RCC 7860 (cell line): ENCODE results near the gene IGFBP3.

Source experiments
- DNase-seq: peaks from one replicate; pipeline ENCODE4 v3.0.0-alpha.2; 2015; ENCODE audit warnings: low spot score
- FAIRE-seq: peaks from 2 replicates; lab custom pipeline; 2012; peaks lifted over from hg19 to GRCh38; lab: Jason Lieb, UNC

Gene IGFBP3

DNA sequence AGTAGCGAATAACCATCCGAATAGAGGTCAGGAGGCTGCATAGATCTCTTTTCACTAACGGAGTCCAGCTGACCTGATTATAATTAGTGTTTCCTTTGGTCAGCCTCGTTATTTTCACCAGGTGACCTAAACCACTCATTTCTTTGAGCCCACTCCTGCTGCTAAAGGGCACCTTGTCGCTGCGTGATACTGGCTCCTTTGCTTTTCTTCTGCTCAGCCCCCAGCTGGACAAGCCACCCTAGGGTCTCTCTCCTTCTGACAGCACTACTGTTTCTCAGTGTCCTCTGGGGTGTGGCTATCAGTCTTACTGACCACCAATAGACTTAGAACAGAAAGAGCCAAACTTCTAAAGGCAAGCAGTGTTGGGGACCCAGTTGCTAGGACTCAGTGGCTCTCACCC lies 2.7 kb upstream of the IGFBP3 start:
- FAIRE-seq (no peak), DNase-seq (no peak)

DNA sequence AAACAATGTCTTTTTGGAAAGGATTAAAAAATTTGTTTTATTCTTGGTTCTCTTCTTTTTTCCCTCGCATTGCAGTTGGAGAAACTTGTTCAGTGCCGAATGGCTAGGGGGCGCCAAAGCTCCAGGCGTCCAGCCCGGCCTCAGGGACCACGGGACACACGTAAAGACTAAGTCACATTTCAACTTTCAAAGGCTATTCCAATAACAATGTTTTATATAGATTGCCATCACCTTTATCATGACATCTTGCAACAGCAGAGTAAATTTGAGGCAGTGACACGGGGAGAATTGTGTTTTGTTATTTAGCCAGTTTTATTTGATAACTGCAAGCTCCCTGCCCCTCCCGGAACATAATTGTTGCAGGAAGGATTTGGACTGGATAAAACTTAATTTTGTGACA lies 2.2 kb upstream of the IGFBP3 start:
- DNase-seq (peak; percentile 72), FAIRE-seq (peak; percentile 79)

DNA sequence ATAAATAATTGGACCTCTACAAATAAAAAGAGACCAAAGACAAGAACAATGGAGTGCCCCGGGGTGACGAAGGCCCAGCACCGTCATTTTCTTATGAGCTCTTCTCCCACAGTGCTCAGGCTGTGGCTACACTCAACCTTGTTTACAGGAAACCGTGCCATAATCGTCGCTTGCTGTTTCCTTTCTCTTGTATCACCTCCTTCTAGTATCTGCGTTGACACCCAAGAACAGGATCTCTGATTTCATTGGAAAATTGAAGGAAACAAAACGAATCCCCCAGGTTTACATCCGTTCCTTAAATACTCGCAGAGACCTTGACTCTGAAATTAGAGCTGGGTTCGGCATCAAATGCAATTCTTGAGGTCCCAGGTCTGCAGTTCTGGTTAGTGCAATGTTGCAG lies 1.7 kb upstream of the IGFBP3 start:
- no peak for FAIRE-seq
- DNase-seq = no peak

DNA sequence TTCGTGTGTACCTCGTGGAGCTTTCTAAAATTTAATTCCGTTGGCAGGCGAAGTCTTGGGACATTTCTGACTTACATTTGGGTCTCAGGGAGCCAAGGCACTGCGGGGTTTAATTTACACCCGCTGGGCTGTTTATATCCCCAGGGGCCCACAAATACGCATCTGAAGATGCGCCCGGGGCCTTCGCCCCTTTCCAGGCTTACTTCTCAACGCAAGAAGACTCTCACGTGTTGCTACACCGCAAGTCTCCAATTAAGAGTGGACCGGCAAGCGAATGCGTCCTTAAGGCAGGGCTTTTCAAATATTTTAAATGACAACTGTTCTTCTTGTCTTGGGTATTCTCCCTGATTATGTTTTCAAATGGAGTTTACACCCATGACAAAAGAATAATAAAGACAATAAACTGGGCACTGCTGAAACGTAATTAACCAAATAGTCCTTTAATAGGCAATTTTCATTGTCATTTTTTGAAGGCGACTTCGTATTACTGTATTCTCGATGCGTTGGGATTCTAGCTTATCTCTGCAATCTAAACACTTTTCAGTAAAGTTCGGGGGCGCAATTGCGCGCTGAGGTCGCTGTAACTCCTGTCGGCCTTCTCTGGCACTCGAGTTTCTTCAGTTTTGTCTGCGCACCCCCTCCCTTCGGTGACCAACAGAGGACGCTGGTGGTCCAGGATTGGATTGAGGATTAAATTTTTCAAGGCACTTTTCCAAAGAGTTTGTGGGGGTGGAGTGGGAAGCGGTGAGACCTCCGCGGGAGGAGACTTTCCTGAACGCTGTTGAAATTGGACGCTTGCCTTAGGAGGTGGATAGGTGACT lies 837 bp upstream of the IGFBP3 start:
- peak; percentile 65 for FAIRE-seq

DNA sequence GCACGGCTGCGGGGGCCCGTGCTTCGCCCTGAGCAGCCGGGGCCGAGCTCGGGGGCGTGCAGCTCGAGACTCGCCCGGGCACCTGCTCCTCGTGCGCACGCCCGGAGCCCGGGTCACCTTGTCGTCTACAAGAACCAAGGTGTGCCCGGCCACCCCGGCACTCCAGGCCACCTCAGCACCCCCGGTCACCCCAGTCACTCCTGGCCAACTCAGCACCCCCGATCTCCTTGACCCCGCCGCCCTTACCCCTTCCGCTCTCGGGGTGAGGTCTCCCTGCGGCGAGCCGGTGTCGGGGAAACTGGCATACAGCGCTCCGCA lies 268 bp upstream of the IGFBP3 start:
- FAIRE-seq = no peak
- DNase-seq = no peak

More for the DNA sequence above, 837 bp upstream of the IGFBP3 start:
- DNase-seq = peak; percentile 69

DNA sequence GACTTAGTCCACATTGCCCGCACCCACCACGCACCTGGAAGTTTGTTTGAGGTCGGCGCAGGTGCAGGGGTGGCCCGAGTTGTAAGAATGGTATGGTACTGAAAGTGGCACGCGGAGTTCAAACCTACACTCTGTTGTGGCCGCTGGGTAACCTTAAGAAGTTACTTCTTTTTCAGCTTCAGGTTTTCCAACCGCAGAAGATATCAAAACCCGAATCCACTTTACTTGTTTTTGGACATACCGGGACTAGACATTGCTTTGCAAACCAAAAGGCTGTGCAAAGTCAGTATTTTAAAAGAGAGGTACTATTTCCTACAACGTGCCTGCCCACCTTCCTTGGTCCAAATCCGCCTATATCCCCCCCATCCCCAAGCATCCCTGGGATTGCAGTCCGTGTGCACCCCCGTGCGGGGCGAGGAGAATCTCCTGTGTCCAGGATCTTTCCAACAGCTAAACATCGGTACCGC lies 1.0 kb downstream of the IGFBP3 start:
- FAIRE-seq (no peak), DNase-seq (no peak)

DNA sequence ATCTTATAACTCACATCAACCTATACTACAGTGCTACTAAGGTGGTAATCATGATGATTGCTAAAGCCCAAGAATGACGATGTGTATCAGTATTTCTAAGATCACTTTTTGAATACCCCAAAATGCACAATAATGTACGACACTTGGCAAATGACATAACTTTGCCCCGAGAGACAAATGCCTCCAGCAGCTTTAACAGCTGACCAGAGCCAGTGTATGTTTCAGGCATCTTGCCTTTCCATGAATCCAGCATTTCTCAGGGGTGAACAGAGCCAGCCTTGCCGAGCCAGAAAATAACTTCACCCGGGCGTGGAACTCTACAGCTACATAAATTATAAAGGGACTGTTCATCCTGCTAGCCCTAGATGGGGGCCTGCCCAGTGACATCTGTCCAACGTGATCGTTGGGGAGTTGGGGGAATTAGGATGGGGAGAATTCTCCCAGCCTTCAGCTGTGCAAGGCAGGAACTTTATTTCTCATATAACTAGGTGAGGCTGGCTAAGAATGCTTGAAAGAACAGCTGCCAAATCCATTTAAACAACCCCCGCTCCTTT lies 1.8 kb downstream of the IGFBP3 start:
- FAIRE-seq = no peak
- DNase-seq = no peak

DNA sequence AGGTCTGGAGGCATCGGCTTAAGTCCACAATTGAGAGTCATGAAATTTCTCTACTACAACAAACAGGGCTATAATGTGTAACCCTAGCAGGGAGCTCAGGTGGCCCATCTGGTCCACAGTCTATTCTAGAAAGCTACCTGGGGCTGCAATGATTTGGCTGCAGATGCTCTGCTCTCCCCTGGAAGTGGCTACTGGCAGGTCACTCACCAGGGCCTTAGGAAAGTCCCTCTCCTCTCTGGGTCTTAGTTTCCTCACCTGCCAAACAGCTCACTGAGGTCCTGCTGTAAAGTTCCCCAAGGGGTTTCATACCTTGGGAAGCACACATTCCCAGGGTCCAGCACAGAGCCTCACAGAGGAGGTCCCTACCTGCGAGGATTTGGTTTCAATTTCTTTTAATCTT lies 2.5 kb downstream of the IGFBP3 start:
- FAIRE-seq (no peak), DNase-seq (no peak)

DNA sequence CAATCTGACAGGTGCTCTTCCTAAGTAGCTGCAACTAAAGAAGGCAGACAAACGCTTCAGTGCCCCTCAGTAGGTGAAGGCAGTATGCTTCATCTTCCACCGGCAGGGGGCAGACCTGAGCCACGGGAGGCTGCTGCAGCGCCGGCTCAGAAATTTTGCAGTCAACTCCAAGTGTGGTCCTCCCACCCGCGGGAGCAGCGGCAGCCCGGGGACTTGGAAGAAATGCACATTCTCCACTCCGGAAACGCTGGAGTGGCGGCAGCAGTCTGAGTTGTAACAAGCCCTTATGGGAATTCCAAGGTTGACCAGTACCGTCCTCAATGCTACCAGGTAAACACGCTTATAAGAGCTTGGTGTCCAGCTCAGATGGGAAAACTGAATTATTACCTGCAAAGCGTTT lies 3.4 kb downstream of the IGFBP3 start:
- FAIRE-seq = peak; percentile 69

DNA sequence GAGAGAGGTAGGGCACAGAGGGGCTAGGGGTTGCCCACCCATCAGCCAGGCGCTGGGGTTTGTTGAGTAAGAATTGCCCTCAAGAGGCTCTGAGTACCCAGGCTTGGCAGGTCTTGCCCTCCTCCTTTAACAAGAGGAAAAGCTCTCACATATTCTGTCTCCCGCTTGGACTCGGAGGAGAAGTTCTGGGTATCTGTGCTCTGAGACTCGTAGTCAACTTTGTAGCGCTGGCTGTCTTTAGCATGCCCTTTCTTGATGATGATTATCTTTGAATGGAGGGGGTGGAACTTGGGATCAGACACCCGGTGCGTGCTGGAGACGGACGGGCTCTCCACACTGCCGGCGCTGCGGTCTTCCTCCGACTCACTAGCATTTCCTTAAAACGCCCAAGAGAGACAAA lies 4.0 kb downstream of the IGFBP3 start:
- DNase-seq (no peak), FAIRE-seq (no peak)

More for the DNA sequence above, 3.4 kb downstream of the IGFBP3 start:
- peak; percentile 81 for DNase-seq

DNA sequence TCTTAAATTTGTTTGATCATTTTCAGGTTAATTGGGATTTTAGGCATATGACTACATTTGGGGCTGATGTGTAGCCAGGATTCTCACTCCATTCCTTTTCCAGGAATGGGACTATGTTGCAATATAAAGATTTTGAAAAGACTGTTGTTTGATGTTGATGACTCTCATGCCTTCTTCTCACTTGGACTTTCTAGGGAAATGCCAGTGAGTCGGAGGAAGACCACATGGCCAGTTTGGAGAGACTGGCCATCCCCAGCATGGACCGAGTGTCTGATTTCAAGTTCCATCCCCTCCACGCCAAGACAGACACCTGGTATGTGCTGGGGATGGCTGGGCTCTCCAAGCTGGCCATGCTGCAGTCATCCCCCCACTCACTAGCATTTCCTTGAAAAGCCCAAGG lies 5.5 kb downstream of the IGFBP3 start:
- DNase-seq (no peak), FAIRE-seq (no peak)

DNA sequence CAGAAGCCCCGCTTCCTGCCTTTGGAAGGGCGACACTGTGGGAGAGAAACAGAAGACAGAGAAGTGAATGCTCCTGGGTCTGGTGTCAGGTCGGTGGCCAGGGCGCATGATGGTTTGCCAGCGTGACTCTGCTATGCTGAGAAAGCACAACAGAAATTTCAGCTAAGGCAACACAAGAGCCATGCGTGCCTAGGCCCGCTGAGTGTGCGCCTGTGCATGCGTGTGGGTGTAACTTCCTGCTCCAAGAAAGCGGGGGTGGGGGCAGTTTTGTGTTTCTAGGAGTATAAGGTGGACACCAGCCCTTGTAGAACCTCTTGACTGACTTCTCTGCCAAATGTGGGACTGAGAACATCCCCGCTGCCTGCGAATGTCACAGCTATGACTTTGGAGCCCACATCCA lies 6.2 kb downstream of the IGFBP3 start:
- DNase-seq = no peak
- no peak for FAIRE-seq

DNA sequence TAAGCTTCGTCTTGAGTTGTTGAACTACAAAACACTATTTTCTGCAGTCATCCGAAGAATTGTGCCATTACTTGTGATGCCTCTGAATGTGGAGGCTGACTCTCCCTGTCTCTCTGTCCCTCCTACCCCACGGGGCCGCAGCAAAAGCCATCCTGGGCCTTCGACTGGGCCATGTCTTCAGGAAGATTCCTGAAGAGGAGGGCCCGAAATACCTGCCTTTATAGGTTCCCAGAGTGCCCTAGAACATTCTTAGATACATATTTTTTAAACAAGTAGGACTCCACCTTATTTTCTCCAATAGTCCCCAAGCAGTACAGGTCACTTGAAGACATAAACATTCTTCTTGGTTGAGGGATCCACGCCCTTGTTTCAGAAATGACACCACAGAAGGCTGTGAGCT lies 8.1 kb downstream of the IGFBP3 start:
- FAIRE-seq = no peak
- DNase-seq = no peak

DNA sequence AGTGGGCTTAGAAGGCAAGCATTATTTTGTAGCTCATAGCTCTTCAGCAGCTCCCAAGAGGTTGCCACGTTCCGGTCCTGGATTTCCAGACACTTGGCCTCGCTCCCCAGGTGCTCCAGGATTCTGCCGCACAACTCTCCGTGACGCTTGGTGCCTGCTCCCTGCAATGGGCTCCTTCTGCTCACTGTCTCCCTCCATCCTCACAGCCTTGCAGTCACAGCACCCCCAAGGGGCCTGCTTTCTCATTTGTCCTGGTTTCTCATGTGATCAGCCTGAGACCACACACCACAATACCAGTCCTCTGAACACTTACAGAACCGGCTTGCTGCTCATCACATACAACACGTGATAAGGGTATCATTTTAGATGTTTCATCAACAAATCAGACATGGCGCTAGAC lies 9.8 kb downstream of the IGFBP3 start:
- FAIRE-seq (no peak), DNase-seq (no peak)

DNA sequence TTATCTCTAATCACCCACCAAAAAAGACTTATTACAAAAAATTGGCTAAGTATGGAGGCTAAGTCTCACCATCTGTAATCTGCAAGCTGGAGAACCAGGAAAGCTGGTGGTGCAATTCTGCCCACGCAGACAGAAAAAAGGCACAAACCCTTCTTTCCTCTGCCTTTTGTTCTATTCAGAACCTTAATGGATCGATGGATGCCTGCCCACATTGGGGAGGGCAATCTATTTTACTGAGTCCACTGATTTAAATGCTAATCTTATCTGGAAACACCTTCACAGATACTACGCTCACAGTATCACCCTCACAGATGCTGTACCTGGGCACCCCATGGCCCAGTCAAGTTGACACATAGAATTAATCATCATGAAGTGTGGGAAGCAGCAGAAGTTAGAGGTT lies 10.2 kb downstream of the IGFBP3 start:
- FAIRE-seq = no peak
- no peak for DNase-seq

DNA sequence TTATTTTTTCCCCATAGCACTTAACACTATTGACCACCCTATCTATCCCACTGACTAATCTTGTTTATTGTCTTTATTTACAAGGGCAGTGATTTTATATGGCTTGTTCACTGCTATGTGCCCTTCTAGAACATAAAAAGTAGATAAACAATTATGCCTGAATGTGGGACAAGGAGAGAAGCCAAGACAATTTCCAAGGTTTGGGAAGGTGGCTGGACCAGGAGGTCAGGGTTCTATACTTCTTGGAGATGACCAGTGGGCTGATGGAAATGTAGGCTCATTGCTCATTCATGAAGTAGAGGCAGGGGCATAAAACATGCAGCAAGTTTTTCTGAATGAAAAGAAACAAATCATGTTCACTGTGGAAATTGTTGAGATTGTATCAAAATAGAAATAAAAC lies 11.5 kb downstream of the IGFBP3 start:
- no peak for FAIRE-seq
- no peak for DNase-seq

DNA sequence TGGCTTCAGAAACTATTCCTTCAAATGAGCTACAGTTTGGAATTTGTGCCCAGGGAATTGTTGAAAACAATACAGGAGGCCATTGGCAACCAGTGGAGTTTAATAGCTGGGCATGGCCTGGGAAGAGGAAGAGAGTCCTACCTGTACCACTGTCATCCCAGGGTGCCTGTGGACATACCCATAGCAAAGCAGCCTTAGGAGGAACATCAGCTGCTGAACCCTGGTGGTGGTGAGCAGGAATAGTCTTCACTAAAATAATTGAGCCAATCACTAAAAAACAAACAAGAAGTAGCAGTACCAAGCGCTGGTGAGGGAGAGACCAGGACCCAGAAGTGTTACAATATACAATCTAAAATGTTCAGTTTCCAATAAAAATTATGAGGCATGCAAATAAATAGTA lies 18.3 kb downstream of the IGFBP3 start:
- no peak for FAIRE-seq
- no peak for DNase-seq

DNA sequence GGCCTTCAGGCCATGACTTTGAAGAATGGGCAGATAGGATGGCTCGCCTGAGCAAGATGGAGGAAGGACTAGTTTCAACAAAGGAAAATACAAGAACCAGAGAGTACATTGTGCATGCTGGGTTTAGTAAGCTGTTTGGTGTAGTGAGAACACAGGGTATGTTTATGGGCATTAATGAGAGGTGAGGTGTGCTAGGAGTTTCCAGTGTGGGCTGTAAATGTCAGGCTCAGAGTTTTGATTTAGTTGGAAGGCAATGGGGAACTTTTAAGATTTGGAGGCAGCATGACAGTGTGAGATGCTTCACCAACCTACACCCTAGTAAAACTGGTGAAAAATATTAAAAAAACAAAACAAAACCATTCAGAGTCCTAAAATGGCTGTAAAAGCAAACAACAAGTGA lies 19.5 kb downstream of the IGFBP3 start:
- DNase-seq = no peak
- FAIRE-seq = no peak

DNA sequence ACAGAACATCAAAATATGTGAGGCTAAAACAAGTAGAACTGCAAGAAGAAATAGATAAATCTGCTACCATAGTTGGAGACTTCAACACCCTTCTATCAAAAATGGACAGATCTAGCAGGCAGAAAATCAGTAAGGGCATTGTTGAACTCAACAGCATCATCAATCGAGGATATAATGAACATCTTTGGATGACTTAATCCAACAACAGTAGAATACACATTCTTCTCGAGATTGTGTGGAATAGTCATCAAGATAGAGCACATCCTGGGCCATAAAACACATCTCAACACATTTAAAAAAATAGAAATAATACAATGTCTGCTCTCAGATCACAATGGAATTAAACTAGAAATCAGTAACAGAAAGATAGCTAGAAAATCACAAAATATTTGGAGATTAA lies 22.9 kb downstream of the IGFBP3 start:
- FAIRE-seq (no peak), DNase-seq (no peak)

DNA sequence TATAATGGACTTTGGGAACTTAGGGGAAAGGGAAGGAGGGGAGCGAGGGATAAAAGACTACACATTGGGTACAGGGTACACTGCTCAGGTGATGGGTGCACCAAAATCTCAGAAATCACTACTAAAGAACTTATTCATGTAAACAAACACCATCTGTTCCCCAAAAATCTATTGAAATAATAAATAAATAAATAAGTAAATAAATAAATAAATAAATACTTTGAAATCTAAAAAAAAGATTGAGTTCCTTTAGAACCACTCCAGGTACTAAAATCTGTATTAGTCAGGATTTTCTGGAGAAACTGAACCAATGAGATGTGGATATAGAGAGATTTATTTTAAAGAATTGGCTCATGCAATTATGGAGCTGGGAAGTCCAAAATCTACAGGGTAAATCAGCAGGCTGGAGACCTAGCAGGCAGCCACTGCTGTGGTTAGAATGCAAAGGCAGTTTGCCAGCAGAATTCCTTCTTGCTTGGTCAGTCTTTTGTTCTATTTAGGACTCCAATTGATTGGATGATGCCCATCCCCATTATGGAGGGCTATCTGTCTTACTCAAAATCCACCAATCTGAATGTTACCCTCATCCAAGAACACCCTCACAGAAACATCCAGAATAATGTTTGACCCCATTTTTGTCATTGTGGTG lies 23.9 kb downstream of the IGFBP3 start:
- peak; percentile 63 for DNase-seq
- FAIRE-seq = peak; percentile 78

DNA sequence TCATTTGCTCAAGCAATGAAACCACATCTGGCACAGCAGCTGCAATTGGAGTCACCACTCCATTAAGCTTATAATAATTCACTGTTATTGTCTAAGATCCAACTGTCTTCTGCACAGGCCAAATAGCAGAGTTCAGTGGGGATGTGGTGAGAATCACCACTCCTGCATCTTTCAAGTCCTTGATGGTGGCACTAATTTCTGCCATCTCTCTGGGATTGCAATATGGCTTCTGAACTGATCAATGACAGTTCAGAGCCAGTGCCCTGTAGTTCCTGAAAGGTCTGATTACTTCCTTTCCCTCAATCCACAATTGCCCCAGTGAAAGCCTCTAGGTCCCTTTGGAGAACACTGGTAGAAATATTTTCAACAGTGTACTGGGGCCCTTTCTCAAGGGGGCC lies 26.4 kb downstream of the IGFBP3 start:
- FAIRE-seq (no peak), DNase-seq (no peak)

DNA sequence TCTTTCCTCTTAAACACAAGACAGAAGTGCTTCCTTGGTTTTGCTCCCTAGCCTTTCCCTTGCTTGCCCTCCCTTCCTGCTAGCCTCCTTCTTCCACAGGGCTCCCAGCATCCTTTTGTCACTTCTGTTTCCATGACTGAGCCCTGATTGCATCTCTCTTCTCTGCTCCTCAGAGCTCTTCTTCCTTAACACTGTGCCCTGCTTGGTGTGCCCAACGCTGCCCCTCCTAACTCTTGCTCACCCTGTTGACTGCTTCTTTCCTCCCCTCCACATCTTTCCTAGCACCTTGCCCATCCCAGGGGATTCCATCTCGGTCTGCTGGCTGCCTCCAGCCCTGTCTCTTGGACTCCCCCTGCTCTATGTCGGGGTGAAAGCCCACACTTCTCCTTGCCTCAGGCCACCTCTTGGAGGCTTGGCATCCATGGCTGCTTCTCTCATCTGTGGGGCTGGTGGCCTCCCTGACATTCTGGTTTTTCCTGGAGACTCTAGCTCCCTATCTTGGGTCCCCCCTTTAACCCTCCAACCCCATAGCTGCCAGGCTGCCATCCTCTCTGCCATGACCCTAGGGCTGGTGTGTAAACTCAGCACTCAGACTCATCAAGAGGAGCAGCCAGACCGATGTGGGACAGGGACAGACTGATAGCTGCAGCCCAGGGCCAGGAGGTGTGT lies 26.9 kb downstream of the IGFBP3 start:
- DNase-seq (no peak), FAIRE-seq (no peak)
